Smooth muscle cell (in vitro differentiated cells): Measurements from ENCODE around the gene PCBP3. TPM values are rescaled to one million over a fixed set of nuclear protein-coding genes. Genes with fewer than 3 reads are reported as not detected.

Source experiments
- DNase-seq: peaks from one replicate; lab custom pipeline; 2025; ENCODE audit not compliant: unreplicated experiment; lab: John Stamatoyannopoulos, UW
- H2AFZ ChIP-seq: fragments of 200-600 bp; sonication (generic); 2 replicates; pipeline ENCODE4 v1.6.0; 2016; ENCODE audit warnings: antibody characterized with exemption, low read depth, mild to moderate bottlenecking
- H3F3A ChIP-seq: fragments of 200-600 bp; sonication (generic); 2 replicates; pipeline ENCODE4 v1.6.0; 2017; ENCODE audit warnings: antibody characterized with exemption, low read depth
- H3K27ac ChIP-seq: fragments of 200-600 bp; sonication (generic); 2 replicates; pipeline ENCODE4 v1.5.1; 2016; ENCODE audit warnings: low read depth, mild to moderate bottlenecking
- H3K27me3 ChIP-seq: fragments of 200-600 bp; sonication (generic); 2 replicates; pipeline ENCODE4 v1.6.1; 2016; ENCODE audit warnings: low read depth, mild to moderate bottlenecking
- H3K36me3 ChIP-seq: fragments of 200-600 bp; sonication (generic); 2 replicates; pipeline ENCODE4 v1.5.1; 2016; ENCODE audit warnings: low read depth
- H3K4me1 ChIP-seq: fragments of 200-600 bp; sonication (generic); 2 replicates; pipeline ENCODE4 v1.5.1; 2016; ENCODE audit warnings: low read depth
- H3K4me2 ChIP-seq: fragments of 200-600 bp; sonication (generic); 2 replicates; pipeline ENCODE4 v1.6.0; 2016; ENCODE audit warnings: mild to moderate bottlenecking
- H3K4me3 ChIP-seq: fragments of 200-600 bp; sonication (generic); 2 replicates; pipeline ENCODE4 v1.5.1; 2016; ENCODE audit warnings: mild to moderate bottlenecking
- H3K79me2 ChIP-seq: fragments of 200-600 bp; sonication (generic); 2 replicates; pipeline ENCODE4 v1.6.0; 2016; ENCODE audit warnings: low read depth, mild to moderate bottlenecking
- H3K9ac ChIP-seq: fragments of 200-600 bp; sonication (generic); 2 replicates; pipeline ENCODE4 v1.6.0; 2016; ENCODE audit warnings: low read depth
- H3K9me3 ChIP-seq: fragments of 200-600 bp; sonication (generic); replicated peaks from 2 replicates; pipeline ENCODE4 v1.5.1; 2016; ENCODE audit warnings: low read depth
- H4K20me1 ChIP-seq: fragments of 200-600 bp; sonication (generic); 2 replicates; pipeline ENCODE4 v1.6.0; 2016; ENCODE audit warnings: low read depth
- WGBS: methylation state at CpG from one replicate; pipeline ENCODE4 v1.1.7; 2016; ENCODE audit warnings: low lambda C conversion rate; 5-methylcytosine and 5-hydroxymethylcytosine counted together
- polyA plus RNA-seq: library from polyadenylated mRNA; unstranded; fragments of >200 nt; fragmentation: Nextera tagmentation; extraction: Ambion mirVana; gene quantifications from 2 replicates; pipeline ENCODE4 v1.2.1, GENCODE V29; 2016
- total RNA-seq: library from RNA; depleted of rRNA; stranded (reverse); fragments of >200 nt; gene quantifications from 2 replicates; pipeline ENCODE4 v1.2.3, GENCODE V29; 2014
- TF ChIP-seq, protein P1 (sequence below): fragments of 200-600 bp; sonication (generic); IDR thresholded peaks from 2 replicates; pipeline ENCODE4 v1.5.1; 2017; ENCODE audit warnings: borderline replicate concordance, mild to moderate bottlenecking, antibody characterized with exemption; ENCODE audit not compliant: insufficient read depth, poor library complexity, severe bottlenecking

The PCBP3 gene
- total and polyA plus RNA-seq, 2 experiments from 2014 or later: 8.9 to 23.1 TPM

DNA sequence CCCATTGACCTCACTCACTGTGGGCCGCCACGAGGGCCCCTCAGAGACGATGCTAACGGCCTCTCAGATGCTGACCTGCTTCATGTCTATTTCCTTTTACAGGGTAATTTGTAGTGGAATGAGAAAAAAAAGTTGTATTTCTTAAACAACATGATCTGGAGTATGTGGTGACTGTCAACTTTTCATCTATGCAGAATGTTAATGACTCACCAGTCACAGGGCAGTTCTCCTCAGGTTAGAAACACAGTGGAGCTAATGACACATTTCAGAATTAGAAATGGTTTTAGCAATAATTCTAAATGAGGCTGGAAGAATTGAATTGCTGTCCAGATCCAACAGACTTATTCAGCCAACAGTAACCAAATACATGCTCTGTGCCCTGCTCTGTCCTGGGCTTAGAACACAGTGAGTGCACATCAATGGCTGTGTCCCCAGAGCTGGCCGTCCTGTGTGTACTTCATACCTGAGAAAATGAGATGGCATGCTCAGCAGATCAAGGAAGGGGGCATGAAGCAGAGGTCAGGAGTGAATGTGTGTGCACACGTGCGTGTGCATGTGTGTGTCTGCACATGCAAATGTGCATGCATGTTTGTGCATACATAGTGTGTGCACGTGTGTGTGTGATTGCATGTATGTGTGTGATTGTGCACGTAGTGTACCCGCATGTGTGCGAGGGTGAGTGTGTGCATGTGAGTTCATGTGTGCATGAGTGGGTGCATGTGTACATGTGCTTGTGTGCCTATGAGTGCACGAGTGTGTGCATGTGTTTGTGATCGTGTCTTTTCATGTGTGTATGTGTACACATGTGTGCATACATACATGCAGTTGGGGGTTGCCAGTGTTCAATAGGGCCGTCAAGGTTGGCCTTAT is 145.3 kb downstream of the PCBP3 start:
- H3K4me2 ChIP-seq: no peak overlapping the region
- H3K79me2 ChIP-seq: no peaks in the 10 kb centered on the region
- H4K20me1 ChIP-seq: no peaks in the 10 kb centered on the region
- TF ChIP-seq, protein P1, sequence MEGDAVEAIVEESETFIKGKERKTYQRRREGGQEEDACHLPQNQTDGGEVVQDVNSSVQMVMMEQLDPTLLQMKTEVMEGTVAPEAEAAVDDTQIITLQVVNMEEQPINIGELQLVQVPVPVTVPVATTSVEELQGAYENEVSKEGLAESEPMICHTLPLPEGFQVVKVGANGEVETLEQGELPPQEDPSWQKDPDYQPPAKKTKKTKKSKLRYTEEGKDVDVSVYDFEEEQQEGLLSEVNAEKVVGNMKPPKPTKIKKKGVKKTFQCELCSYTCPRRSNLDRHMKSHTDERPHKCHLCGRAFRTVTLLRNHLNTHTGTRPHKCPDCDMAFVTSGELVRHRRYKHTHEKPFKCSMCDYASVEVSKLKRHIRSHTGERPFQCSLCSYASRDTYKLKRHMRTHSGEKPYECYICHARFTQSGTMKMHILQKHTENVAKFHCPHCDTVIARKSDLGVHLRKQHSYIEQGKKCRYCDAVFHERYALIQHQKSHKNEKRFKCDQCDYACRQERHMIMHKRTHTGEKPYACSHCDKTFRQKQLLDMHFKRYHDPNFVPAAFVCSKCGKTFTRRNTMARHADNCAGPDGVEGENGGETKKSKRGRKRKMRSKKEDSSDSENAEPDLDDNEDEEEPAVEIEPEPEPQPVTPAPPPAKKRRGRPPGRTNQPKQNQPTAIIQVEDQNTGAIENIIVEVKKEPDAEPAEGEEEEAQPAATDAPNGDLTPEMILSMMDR: no peak
- no peak overlapping the region for H3K9ac ChIP-seq
- H3K4me3 ChIP-seq: no peak overlapping the region
- WGBS: 96% methylated on average over 14 of the region's 14 CpGs
- no peaks in the 10 kb centered on the region for H3F3A ChIP-seq
- no peak overlapping the region for H3K27ac ChIP-seq
- DNase-seq: no peak
- no peaks in the 10 kb centered on the region for H3K36me3 ChIP-seq
- H3K9me3 ChIP-seq: no peaks in the 10 kb centered on the region
- H3K4me1 ChIP-seq: no peaks in the 10 kb centered on the region
- H2AFZ ChIP-seq: no peak overlapping the region
- no peaks in the 10 kb centered on the region for H3K27me3 ChIP-seq

DNA sequence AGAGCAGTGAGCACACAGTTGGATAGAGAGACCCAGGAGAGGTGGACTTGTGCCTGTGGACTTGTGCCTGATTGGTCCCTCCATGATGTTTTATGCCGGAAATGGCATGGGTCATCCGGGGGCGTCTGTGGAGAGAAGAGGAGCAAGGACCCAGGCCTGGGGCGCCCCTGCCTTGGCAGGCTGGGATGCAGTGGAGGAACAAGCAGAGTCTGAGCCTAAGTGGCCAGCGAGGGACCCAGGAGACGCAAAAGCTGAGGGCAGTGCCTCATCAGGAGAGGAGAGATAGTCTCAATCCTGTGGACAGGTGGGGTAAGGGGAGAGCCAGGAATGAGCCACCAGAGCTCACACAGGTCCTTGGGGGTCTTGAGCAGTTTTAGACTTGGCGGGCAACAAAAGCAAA is 146.9 kb downstream of the PCBP3 start:
- Histone ChIP-seq H2AFZ (no peak overlapping the region), H3K36me3 (no peaks in the 10 kb centered on the region), H3K79me2 (no peaks in the 10 kb centered on the region), H3K4me3 (no peak overlapping the region), H3K27me3 (no peaks in the 10 kb centered on the region), H3F3A (no peaks in the 10 kb centered on the region), H3K9ac (no peak overlapping the region), H4K20me1 (no peaks in the 10 kb centered on the region), H3K9me3 (no peaks in the 10 kb centered on the region), H3K27ac (no peak overlapping the region), H3K4me2 (no peak overlapping the region), H3K4me1 (no peaks in the 10 kb centered on the region)
- TF ChIP-seq, protein P1: no peak
- 98% methylated on average over 7 of the region's 7 CpGs for WGBS
- no peak for DNase-seq

DNA sequence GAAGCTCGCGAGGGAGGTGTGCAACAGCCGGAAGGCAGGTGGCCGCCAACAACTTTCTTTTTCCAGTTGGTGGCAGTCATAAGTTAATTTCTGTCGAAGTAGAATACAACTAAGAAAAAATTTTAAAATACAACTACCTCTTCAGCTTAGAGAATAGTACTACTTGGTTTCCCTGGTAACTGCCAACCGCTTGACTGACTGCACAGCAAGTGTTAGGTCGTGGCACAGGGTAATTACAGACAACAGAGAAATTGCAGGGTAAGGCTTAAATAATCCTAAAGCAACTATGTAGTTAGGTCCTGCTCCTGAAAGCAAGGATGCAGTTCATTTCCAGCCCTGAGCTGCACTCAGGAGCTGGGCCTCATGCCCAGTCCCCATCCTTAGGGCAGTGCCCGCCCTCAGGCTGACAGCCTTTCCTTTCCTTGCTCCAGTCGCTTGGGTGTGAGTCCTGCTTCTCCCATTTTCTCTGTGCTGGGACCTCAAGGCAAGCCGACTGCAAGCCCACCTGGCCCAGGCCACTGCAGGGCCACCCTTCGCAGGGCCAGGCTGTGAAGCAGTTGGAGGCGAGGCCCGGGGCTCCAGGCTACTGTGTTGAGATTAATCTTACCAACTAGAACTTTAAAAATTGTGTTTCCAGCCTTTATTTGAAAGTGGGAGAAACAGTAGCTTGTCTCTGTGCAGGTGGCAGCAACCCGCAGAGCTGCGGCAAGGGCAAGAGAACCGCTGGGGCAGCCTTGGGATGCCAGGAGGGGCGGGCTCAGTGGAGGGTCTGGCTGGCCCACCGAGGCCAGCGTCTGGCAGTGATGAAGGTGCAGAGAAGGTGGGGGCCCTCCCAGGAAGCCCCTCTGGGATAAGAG is 148.3 kb downstream of the PCBP3 start:
- Histone ChIP-seq H3K4me1 (no peaks in the 10 kb centered on the region), H3F3A (no peaks in the 10 kb centered on the region), H4K20me1 (no peaks in the 10 kb centered on the region), H3K9ac (no peak overlapping the region), H3K9me3 (no peaks in the 10 kb centered on the region), H2AFZ (no peak overlapping the region), H3K79me2 (no peaks in the 10 kb centered on the region), H3K36me3 (no peaks in the 10 kb centered on the region), H3K27me3 (no peaks in the 10 kb centered on the region), H3K4me2 (no peak overlapping the region), H3K4me3 (no peak overlapping the region), H3K27ac (no peak overlapping the region)
- DNase-seq: no peak
- 93% methylated on average over 19 of the region's 19 CpGs for WGBS
- TF ChIP-seq, protein P1: no peak
